GM12878 (cell line): ENCODE results near the gene STAB2. TPM values are rescaled to one million over a fixed set of nuclear protein-coding genes. Genes with fewer than 3 reads are reported as not detected.

ENCODE experiments used
- ATAC-seq: fragments of 200-7000 bp; cut with Tn5 transposase; 3 replicates; pipeline ENCODE4 v1.9.1; 2020; ENCODE audit warnings: mild to moderate bottlenecking, moderate library complexity
- BruUV-seq: library from RNA; stranded (reverse); fragments of 400-500 nt; replicated peaks from 2 replicates; lab custom pipeline; 2021; lab: Mats Ljungman, UMichigan
- CTCF ChIA-PET: fragments of 300-600 bp; sonication (Branson Sonifier 250); formaldehyde crosslinking; extraction: SDS; loops from one replicate; lab custom pipeline; 2021; ENCODE audit warnings: inconsistent platforms; lab: Yijun Ruan, JAX
- POLR2A ChIA-PET: fragments of 350-600 bp; formaldehyde crosslinking; extraction: SDS; loops from one replicate; lab custom pipeline; 2021; ENCODE audit warnings: inconsistent platforms; lab: Charles Lee
- RAD21 ChIA-PET: fragments of 300-600 bp; sonication (Branson Sonifier 250); formaldehyde crosslinking; loops from one replicate; lab custom pipeline; 2023; ENCODE audit warnings: antibody characterized with exemption; ENCODE audit not compliant: unreplicated experiment; lab: Charles Lee
- SMC1A ChIA-PET: fragments of 300-600 bp; sonication (Branson Sonifier 250); formaldehyde crosslinking; loops from one replicate; lab custom pipeline; 2023; ENCODE audit not compliant: unreplicated experiment, uncharacterized antibody; lab: Charles Lee
- DNase-seq: peaks from one replicate; pipeline ENCODE4 v3.0.0-alpha.2; 2011; ENCODE audit warnings: low read depth, low spot score
- FAIRE-seq: peaks from 3 replicates; lab custom pipeline; 2011; peaks lifted over from hg19 to GRCh38; lab: Jason Lieb, UNC
- H2AFZ ChIP-seq: 2 replicates; pipeline ENCODE4 v1.6.0; 2011; ENCODE audit warnings: low read depth, low read length, control low read depth; ENCODE audit not compliant: control insufficient read depth
- H3K27ac ChIP-seq: 2 replicates; pipeline ENCODE4 v1.5.1; 2011; ENCODE audit warnings: control low read depth; ENCODE audit not compliant: control insufficient read depth, insufficient read depth
- H3K27me3 ChIP-seq, 2 experiments: replicated peaks in 1 of 2; 2 replicates each; pipeline versions ENCODE4 v1.6.0 to v1.6.1; 2011; ENCODE audit warnings: low read length in 1 of 2; ENCODE audit not compliant: control insufficient read depth in 2 of 2, insufficient read depth in 2 of 2
- H3K36me3 ChIP-seq, 2 experiments: 2 replicates each; pipeline ENCODE4 v1.5.1; 2011; ENCODE audit warnings: low read length in 1 of 2; ENCODE audit not compliant: control insufficient read depth in 2 of 2, insufficient read depth in 2 of 2
- H3K4me1 ChIP-seq: 2 replicates; pipeline ENCODE4 v1.6.1; 2011; ENCODE audit warnings: mild to moderate bottlenecking, low read length, moderate library complexity, mixed read lengths; ENCODE audit not compliant: control insufficient read depth, insufficient read depth
- H3K4me2 ChIP-seq: 2 replicates; pipeline ENCODE4 v1.6.0; 2011; ENCODE audit warnings: control low read depth; ENCODE audit not compliant: control insufficient read depth, insufficient read depth
- H3K4me3 ChIP-seq: fragments of 200-600 bp; sonication (generic); 2 replicates; pipeline ENCODE4 v1.5.1; 2016
- H3K79me2 ChIP-seq: 2 replicates; pipeline ENCODE4 v1.6.0; 2011; ENCODE audit warnings: low read length; ENCODE audit not compliant: control insufficient read depth, insufficient read depth
- H3K9ac ChIP-seq: 2 replicates; pipeline ENCODE4 v1.8.0; 2011; ENCODE audit warnings: low read length, control low read depth, mixed read lengths; ENCODE audit not compliant: control insufficient read depth, insufficient read depth
- H3K9me3 ChIP-seq: replicated peaks from 3 replicates; pipeline ENCODE4 v1.5.1; 2011; ENCODE audit warnings: mild to moderate bottlenecking, low read length; ENCODE audit not compliant: control insufficient read depth, insufficient read depth
- H4K20me1 ChIP-seq: 2 replicates; pipeline ENCODE4 v1.6.0; 2011; ENCODE audit not compliant: control insufficient read depth, insufficient read depth
- DPF2 ChIP-seq: fragments of 450-650 bp; IDR thresholded peaks from 2 replicates; pipeline ENCODE4 v1.6.1; 2017; ENCODE audit warnings: mild to moderate bottlenecking
- IKZF2 ChIP-seq, 2 experiments: fragments of 450-650 bp; IDR thresholded peaks; 2 replicates each; pipeline ENCODE4 v1.6.1; 2017; ENCODE audit warnings: mild to moderate bottlenecking in 2 of 2, moderate library complexity in 2 of 2
- IRF3 ChIP-seq: fragments of 450-650 bp; IDR thresholded peaks from 2 replicates; pipeline ENCODE4 v1.6.1; 2014; ENCODE audit warnings: mild to moderate bottlenecking
- JUNB ChIP-seq: IDR thresholded peaks from 2 replicates; pipeline ENCODE4 v1.6.1; 2016; ENCODE audit warnings: antibody characterized with exemption, mild to moderate bottlenecking
- JUND ChIP-seq: IDR thresholded peaks from 2 replicates; pipeline ENCODE4 v1.6.1; 2012; ENCODE audit warnings: low read depth, mild to moderate bottlenecking, low read length, improper control_type of control experiment, moderate library complexity
- MTA2 ChIP-seq: fragments of 450-650 bp; IDR thresholded peaks from 2 replicates; pipeline ENCODE4 v1.6.1; 2016; ENCODE audit warnings: low read depth, mild to moderate bottlenecking, moderate library complexity
- RELA ChIP-seq: fragments of 450-650 bp; IDR thresholded peaks from 2 replicates; pipeline ENCODE4 v1.8.0; 2014; ENCODE audit warnings: borderline replicate concordance; ENCODE audit not compliant: partially characterized antibody
- TARDBP ChIP-seq: IDR thresholded peaks from 2 replicates; pipeline ENCODE4 v1.6.1; 2016; ENCODE audit warnings: borderline replicate concordance
- TBL1XR1 ChIP-seq: IDR thresholded peaks from 2 replicates; pipeline ENCODE4 v1.6.1; 2012; ENCODE audit warnings: low read depth, low read length, improper control_type of control experiment
- ZNF207 ChIP-seq: fragments of 450-650 bp; IDR thresholded peaks from 2 replicates; pipeline ENCODE4 v1.6.1; 2014; ENCODE audit warnings: antibody characterized with exemption, mild to moderate bottlenecking, borderline replicate concordance
- ZNF622 ChIP-seq: fragments of 450-650 bp; IDR thresholded peaks from 2 replicates; pipeline ENCODE4 v1.6.1; 2017; ENCODE audit warnings: mild to moderate bottlenecking, inconsistent platforms
- WGBS: methylation state at CpG from one replicate; pipeline ENCODE4 v1.1.6; 2016; ENCODE audit warnings: low lambda C conversion rate; ENCODE audit not compliant: insufficient replicate concordance, insufficient coverage; ENCODE audit errors: missing lambda C conversion rate; 5-methylcytosine and 5-hydroxymethylcytosine counted together
- in situ Hi-C: fragments of 300-500 bp; cut with MboI; formaldehyde crosslinking; loops from 9 replicates; pipeline ENCODE4 v1.14.3; 2018; ENCODE audit warnings: mixed read lengths
- intact Hi-C: fragments of 100-400 bp; cut with micrococcal nuclease; formaldehyde crosslinking; loops from one replicate; pipeline ENCODE4 v1.14.2; 2022; ENCODE audit not compliant: unreplicated experiment
- polyA plus RNA-seq, 11 experiments: library from polyadenylated mRNA; depleted of rRNA in 4 of 11; unstranded in 6 of 11; stranded (reverse) in 5 of 11; fragments of >200 nt; fragmentation: Nextera tagmentation in 4 of 11; fragmentation: Illumina TruSeq in 1 of 11; extraction: Ambion mirVana in 4 of 11; extraction: Trizol in 1 of 11; gene quantifications; 1 replicate in 1 of 11; 2 replicates in 10 of 11; pipeline versions ENCODE4 v1.2.1 to v1.2.3, GENCODE V29; 2011 to 2016; ENCODE audit warnings: inconsistent platforms in 2 of 11, missing spikeins in 2 of 11, low read depth in 1 of 11
- total RNA-seq, 4 experiments: library from RNA; depleted of rRNA in 3 of 4; stranded (reverse); fragments of >200 nt in 3 of 4; fragmentation: Illumina TruSeq in 1 of 4; extraction: Trizol in 1 of 4; gene quantifications; 2 replicates each; pipeline versions ENCODE4 v1.2.1 to v1.2.3, GENCODE V29; 2013 to 2021
- TF ChIP-seq, protein P1 (sequence below): fragments of 450-650 bp; formaldehyde crosslinking; IDR thresholded peaks from 2 replicates; pipeline ENCODE4 v1.5.0; 2022; ENCODE audit warnings: mild to moderate bottlenecking, missing genetic modification characterization

STAB2 gene
- total and polyA plus RNA-seq, 10 of the 15 experiments (the other 5 are each of a cell fraction or from before 2014, with no cell fraction given), result 0.37 TPM; not detected in 9

- no peaks in the 10 kb centered on the region for H3K79me2 ChIP-seq
- CTCF ChIA-PET, result interaction anchor here (0.6 to 3.2 kb wide), 4 partner anchors 12 to 34 kb away, joined by 3 to 12 read pairs (median 4); no protein-coding TSS in a partner anchor
- 16% methylated on average over 5 of the region's 5 CpGs for WGBS
- RAD21 ChIA-PET, result no interaction called here
- TF ChIP-seq IKZF2 (IDR thresholded peaks at IDR 0.05), result no peak
- TF ChIP-seq RELA, result no peak
- no peak for TF ChIP-seq JUNB
- TF ChIP-seq ZNF622, result no peak
- TF ChIP-seq JUND, result no peak
- TF ChIP-seq, all 136 proteins: peak for 0
- Histone ChIP-seq H3K4me2 (no peak overlapping the region), H3K27me3 (no peaks in the 10 kb centered on the region; a peak in 1 of 4 replicates), H4K20me1 (no peaks in the 10 kb centered on the region), H2AFZ (no peak overlapping the region), H3K36me3 (no peaks in the 10 kb centered on the region), H3K4me3 (no peak overlapping the region), H3K9ac (no peak overlapping the region), H3K9me3 (no peaks in the 10 kb centered on the region), H3K27ac (no peak overlapping the region), H3K4me1 (no peaks in the 10 kb centered on the region)
- intact Hi-C loops, result no loop called here
- POLR2A ChIA-PET, result no interaction called here
- no peak for FAIRE-seq
- BruUV-seq, result no TSS peak
- no peak for ATAC-seq
- in situ Hi-C loops, result no loop called here
- SMC1A ChIA-PET, result no interaction called here
- DNase-seq, result no peak
These were observed 78.9 kb downstream of the STAB2 start for GRCh38 chr12:103665971-103666370.

GRCh38 chr12:103667125-103667524 lies 80.1 kb downstream of the STAB2 start:
- Histone ChIP-seq H3K36me3 (no peaks in the 10 kb centered on the region), H4K20me1 (no peaks in the 10 kb centered on the region), H3K9ac (no peak overlapping the region), H3K27me3 (no peaks in the 10 kb centered on the region; a peak in 1 of 4 replicates), H3K9me3 (no peaks in the 10 kb centered on the region), H3K4me2 (no peak overlapping the region), H3K4me3 (no peak overlapping the region), H3K79me2 (no peaks in the 10 kb centered on the region), H3K4me1 (no peaks in the 10 kb centered on the region), H2AFZ (no peak overlapping the region), H3K27ac (no peak overlapping the region)
- intact Hi-C loops (no loop called here), in situ Hi-C loops (no loop called here)
- ChIA-PET RAD21 (no interaction called here), SMC1A (no interaction called here), CTCF (interaction anchor here (1.1 kb wide), 1 partner anchor 10 kb away, joined by 4 read pairs; no protein-coding TSS in a partner anchor), POLR2A (no interaction called here)
- BruUV-seq, result no TSS peak
- FAIRE-seq (no peak), ATAC-seq (no peak), DNase-seq (no peak)
- WGBS, result 18% methylated on average over 2 of the region's 2 CpGs
- no peak for TF ChIP-seq IRF3
- TF ChIP-seq ZNF207, result no peak
- no peak for TF ChIP-seq TARDBP
- TF ChIP-seq, protein P1, sequence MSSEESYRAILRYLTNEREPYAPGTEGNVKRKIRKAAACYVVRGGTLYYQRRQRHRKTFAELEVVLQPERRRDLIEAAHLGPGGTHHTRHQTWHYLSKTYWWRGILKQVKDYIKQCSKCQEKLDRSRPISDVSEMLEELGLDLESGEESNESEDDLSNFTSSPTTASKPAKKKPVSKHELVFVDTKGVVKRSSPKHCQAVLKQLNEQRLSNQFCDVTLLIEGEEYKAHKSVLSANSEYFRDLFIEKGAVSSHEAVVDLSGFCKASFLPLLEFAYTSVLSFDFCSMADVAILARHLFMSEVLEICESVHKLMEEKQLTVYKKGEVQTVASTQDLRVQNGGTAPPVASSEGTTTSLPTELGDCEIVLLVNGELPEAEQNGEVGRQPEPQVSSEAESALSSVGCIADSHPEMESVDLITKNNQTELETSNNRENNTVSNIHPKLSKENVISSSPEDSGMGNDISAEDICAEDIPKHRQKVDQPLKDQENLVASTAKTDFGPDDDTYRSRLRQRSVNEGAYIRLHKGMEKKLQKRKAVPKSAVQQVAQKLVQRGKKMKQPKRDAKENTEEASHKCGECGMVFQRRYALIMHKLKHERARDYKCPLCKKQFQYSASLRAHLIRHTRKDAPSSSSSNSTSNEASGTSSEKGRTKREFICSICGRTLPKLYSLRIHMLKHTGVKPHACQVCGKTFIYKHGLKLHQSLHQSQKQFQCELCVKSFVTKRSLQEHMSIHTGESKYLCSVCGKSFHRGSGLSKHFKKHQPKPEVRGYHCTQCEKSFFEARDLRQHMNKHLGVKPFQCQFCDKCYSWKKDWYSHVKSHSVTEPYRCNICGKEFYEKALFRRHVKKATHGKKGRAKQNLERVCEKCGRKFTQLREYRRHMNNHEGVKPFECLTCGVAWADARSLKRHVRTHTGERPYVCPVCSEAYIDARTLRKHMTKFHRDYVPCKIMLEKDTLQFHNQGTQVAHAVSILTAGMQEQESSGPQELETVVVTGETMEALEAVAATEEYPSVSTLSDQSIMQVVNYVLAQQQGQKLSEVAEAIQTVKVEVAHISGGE (CRISPR knock-in tag), result no peak
- no peak for TF ChIP-seq DPF2
- TF ChIP-seq TBL1XR1, result no peak
- TF ChIP-seq MTA2, result no peak
